Measurements from ENCODE around the gene CCR5.
"Not testable (repeated sequence)": the region's sequence is repeated elsewhere in the genome, so short reads cannot be mapped to it uniquely, and the experiment has no call there.

The CCR5 gene

GRCh38 chr3:46388847-46389246 is 18.1 kb downstream of the CCR5 start:
- not testable (repeated sequence) for DNase-seq

GRCh38 chr3:46389306-46389705 is 18.6 kb downstream of the CCR5 start:
- no peak for DNase-seq

GRCh38 chr3:46391526-46391925 is 20.8 kb downstream of the CCR5 start:
- DNase-seq: not testable (repeated sequence)

GRCh38 chr3:46393011-46393410 is 22.3 kb downstream of the CCR5 start:
- DNase-seq: no peak

- no peak for DNase-seq
Observed at GRCh38 chr3:46393554-46394434, 23.0 kb downstream of the CCR5 start.

GRCh38 chr3:46395210-46395661 is 24.5 kb downstream of the CCR5 start:
- no peak for DNase-seq

- DNase-seq: no peak
Observed at GRCh38 chr3:46395766-46396530, 25.2 kb downstream of the CCR5 start.

GRCh38 chr3:46397111-46397510 is 26.4 kb downstream of the CCR5 start:
- no peak for DNase-seq

GRCh38 chr3:46398186-46398955 is 27.6 kb downstream of the CCR5 start:
- no peak for DNase-seq

GRCh38 chr3:46399098-46399497 is 28.4 kb downstream of the CCR5 start:
- no peak for DNase-seq

- DNase-seq: no peak
Observed at GRCh38 chr3:46399557-46399956, 28.8 kb downstream of the CCR5 start.

GRCh38 chr3:46400000-46400734 is 29.4 kb downstream of the CCR5 start:
- DNase-seq: no peak

GRCh38 chr3:46400846-46401245 is 30.1 kb downstream of the CCR5 start:
- no peak for DNase-seq

GRCh38 chr3:46401579-46401978 is 30.8 kb downstream of the CCR5 start:
- DNase-seq: no peak

- DNase-seq: not testable (repeated sequence)
Observed at GRCh38 chr3:46402902-46403301, 32.2 kb downstream of the CCR5 start.

GRCh38 chr3:46405301-46406019 is 34.7 kb downstream of the CCR5 start:
- DNase-seq: no peak

GRCh38 chr3:46406443-46406787 is 35.7 kb downstream of the CCR5 start:
- no peak for DNase-seq

GRCh38 chr3:46406788-46407611 is 36.3 kb downstream of the CCR5 start, which contains the start of the genes CCR5AS and CCRL2:
Gene CCR5AS (minus strand): TSS chr3:46407066.
Gene CCRL2 (plus strand): TSS chr3:46407259. CDS start chr3:46408080, 821 bp downstream.
- no peak for DNase-seq

- DNase-seq: no peak
Observed at GRCh38 chr3:46407970-46408369, 37.2 kb downstream of the CCR5 start.

GRCh38 chr3:46408853-46409252 is 38.1 kb downstream of the CCR5 start:
- no peak for DNase-seq
